CD4-positive, alpha-beta T cell treated with Interleukin-2 at 100 ng/mL for 4 hours (primary cell): ENCODE results near the gene PPDPF.
"Not testable (repeated sequence)": the region's sequence is repeated elsewhere in the genome, so short reads cannot be mapped to it uniquely, and the experiment has no call there.

Experiments used
- DNase-seq: peaks from one replicate; pipeline ENCODE4 v3.0.0-alpha.2; 2020; ENCODE audit warnings: low spot score

PPDPF gene, protein sequence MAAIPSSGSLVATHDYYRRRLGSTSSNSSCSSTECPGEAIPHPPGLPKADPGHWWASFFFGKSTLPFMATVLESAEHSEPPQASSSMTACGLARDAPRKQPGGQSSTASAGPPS

DNA sequence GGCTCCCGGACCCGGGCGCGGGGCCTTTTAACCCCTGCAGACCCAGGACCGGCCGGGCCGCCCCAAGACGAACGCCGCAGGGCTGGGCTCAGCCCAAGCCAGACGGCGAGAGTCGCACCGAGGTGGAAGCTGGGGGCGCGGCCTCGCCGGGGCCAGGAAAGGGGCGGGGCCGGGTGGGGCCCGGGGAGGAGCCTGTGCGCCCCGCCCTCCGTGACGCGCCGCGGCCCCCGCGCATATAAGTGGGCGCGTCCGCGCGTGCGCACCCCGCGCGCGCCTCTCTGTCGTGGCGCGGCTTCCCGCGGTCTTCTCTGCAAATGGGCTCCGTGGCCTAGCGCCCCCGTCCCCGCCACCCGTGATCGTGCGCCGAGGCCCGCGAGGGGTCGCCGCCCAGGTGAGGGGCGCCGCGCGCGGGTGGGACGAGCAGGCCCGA, at the start of gene PPDPF:
Gene PPDPF (plus strand): TSS at position 262 of the 430 bp plus-strand sequence. CDS start 544 bp downstream, outside the sequence.
- peak; percentile 82 for DNase-seq

DNA sequence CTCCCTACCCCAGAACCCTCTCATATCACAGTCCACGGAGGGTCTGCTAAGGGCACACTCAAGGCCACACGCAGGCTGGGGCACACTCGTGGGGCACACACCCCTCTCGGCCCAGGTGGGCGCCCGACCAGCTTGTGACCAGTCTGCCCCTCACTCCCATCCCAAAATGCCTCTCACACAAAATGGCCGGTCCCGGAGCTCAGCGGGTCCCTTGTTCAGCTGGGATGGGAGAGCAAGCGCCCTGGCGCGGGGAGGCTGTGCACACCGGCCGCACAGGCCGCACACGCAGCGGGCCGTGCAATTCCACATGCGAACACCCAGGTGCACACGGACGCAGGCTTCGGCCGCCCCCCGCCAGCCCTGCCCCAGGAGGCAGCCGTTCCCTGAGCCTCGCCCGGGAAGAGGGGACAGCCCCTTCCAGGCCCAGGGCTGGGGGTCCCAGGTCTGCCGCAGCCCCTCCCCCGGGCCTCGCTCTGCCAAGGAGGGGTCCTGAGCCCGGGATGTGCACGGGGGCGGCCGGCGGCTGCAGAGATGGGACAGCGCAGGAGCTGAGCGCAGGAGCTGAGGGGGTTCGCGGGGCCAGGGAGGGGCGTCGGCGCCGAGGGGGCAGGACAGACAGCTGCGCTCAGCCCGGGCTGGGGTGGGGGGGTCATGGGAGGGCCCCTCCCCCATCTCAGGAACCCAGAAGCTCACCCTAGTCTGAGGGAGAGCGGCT, 49.4 kb upstream of the PPDPF start:
- no peak for DNase-seq

DNA sequence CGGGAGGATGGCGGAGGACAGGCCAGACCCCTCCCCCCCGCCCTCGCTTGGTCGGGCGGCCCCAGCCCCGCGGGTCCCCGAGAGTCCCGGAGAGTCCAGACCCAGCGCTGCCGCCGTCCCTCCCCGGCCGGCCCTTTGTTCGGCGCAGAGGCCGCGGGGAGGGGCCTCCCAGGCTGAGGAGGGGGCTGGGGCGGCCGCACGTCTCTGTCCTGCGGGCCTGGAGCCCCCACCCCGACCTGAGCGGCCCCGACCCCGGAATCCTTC, 48.9 kb upstream of the PPDPF start:
- no peak for DNase-seq

DNA sequence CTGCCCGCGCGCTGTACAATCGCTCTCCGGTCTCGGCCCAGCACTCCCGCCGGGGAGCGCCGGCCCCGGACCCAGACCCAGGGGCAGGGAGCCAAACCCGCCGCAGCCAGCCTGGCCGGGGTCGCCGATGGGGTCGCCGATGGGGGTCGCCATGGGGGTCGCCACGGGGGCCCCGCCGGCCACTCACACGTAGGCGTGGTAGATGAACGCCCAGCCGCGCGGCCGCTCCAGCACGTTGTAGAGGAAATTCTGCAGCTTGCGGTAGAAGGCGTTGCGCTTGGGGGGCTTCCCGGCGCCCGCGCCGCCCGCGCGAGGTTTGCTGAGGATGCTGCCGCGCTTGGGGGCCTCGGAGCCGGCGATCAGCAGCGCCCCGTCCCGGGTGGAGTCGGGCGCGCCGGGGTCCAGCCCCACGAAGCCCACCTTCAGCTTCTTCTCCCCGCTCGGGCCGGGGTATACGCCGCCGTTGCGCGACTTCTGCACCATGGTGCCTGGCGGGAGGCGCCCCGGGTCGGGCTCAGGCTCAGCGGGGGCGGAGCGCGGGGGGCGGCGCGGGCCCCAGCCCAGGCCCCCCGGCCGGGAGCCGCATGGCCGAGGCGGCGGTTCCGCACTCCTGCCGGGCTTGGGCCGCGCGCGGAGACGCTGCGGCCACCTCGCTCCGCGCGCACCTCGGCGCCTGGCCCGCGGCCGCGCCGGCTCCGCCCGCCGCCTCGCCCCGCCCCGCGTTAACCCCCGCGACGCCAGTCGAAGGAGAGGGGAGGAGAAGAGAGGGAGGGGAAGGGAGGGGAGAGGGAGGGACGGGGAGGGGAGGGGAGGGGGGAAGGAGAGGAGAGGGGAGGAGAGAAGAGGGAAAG, 48.4 kb upstream of the PPDPF start, which contains the start of gene KCNQ2:
Gene KCNQ2 (minus strand): TSS at position 675 of the 851 bp plus-strand sequence. CDS start 192 bp downstream, at position 483.
- no peak for DNase-seq

DNA sequence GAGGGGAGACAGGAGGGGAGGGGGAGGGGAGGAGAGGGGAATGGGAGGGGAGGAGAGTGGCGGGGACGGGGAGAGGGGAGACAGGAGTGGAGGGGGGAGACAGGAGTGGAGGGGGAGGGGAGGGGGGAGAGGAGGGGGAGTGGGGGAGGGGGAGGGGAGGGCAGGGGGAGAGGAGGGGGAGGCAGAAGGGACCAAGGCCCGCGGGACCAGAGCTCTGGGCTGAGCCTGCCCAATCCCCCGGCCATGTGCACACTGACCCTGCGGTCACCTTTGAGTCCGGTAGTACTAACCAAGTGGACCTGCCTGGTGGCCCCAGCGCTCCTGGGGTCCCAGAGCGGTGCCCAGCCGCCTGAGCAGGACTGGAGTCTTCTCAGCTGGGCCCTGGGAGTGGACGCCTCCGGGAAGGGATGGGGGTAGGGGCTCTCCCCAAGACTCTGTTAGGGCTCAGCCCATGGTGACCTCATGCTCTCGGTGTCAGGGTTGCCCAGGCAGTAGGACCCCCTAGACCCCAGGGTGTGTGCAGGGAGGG, 47.6 kb upstream of the PPDPF start:
- no peak for DNase-seq

DNA sequence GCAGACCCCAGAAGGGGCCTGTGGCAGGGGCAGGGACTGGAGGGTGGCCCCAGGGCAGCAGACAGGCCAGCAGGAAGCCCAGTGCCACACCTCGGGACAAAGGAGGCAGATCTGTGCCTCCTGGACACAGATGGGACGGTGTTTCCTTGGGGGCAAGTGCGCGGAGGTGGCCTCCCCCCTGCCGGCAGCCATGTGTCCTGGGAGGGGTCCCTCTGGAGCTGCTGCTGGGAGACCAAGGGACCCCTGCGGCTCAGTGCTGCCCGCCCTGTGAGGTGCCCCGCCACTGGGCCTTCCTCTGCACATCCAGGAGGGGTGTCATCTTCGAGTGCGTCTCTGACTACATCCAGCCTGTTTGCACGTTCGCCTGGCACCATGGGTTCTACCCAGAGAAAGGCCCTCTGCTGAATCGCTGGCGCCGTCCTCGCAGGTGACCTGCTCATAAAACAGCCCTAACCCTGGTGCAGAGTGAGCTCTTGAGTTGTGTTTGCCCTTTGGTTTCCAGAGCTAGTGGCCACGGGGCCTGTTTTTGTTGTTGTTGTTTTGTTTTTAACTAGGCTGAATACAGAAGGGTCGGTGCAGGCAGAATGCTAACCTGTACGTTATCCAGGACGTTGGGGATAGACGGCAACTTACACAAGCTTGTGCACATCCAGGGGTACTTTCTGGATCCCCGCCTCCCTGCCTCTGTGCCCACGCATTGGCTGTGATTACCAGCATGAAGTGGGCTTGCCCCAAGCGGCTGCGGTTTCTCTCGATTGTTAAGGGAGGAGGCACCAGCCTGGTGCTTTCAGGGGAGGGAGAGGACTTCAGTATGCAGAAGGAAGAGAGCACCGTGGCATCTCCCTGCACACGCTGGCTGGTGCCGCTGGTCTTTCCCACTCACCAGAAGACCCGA, 46.8 kb upstream of the PPDPF start:
- DNase-seq: no peak

DNA sequence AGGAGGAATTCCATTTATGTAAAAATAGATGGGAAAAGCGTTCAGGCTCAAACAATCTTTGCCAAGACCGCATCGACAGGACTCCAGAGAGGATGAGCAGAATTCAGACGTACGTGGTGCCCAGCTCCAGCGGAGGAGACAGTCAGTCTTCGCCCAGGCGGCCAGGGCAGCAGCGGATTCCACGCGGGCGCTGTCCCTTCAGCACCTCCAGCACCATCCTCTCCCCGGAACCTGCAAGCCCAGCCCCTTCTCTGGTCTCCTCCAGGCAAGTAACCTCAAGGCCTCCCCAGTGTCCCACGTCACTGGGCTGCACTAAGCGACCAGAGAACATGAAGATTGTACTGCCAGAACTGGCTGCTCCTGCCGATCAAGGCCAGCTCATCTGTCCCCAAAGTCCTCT, 45.4 kb upstream of the PPDPF start:
- no peak for DNase-seq

DNA sequence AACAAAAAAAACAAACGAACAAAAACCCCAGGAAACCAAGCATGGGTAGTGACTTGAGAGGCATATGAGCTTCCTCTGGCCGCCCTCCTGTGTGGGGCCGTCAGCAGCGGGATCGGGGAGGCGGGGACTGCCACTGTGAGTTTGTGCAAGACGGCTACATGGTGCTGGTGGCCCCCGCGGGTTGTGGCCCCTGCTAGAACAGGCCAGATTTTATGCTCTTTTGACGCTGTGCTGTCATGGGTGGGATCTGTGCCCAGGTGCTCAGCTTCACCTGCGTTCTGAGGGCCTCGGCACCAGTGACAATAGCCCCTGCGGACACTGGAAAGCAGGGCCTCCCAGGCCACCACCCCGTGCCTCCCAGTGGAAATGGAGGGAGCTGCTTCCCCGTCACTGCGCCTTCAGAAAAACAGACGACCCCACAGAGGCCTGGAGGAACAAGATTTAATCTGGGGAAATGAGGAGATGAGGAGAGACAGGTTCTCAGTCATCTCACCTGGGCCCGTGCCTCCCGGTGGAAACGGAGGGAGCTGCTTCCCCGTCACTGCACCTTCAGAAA, 43.4 kb upstream of the PPDPF start:
- no peak for DNase-seq

DNA sequence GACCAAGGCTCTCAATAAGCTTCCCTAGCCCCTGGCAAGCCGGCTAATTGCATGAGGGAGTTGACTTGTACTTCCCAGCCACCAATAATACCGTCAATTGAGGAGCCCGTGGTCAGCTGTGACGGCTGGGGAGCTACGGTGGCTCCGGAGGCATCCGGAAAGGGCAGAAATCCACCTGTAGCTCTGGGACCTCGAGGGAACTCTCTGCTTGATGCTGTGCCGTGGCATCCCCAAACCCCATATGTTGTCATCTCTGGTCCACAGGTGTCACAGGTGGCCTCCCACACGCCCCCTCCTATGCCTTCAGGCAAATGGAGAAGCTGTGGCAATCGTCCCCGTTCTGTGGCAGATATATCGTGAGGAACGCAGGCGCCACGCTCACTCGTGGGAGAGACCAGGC, 42.6 kb upstream of the PPDPF start:
- DNase-seq: no peak

DNA sequence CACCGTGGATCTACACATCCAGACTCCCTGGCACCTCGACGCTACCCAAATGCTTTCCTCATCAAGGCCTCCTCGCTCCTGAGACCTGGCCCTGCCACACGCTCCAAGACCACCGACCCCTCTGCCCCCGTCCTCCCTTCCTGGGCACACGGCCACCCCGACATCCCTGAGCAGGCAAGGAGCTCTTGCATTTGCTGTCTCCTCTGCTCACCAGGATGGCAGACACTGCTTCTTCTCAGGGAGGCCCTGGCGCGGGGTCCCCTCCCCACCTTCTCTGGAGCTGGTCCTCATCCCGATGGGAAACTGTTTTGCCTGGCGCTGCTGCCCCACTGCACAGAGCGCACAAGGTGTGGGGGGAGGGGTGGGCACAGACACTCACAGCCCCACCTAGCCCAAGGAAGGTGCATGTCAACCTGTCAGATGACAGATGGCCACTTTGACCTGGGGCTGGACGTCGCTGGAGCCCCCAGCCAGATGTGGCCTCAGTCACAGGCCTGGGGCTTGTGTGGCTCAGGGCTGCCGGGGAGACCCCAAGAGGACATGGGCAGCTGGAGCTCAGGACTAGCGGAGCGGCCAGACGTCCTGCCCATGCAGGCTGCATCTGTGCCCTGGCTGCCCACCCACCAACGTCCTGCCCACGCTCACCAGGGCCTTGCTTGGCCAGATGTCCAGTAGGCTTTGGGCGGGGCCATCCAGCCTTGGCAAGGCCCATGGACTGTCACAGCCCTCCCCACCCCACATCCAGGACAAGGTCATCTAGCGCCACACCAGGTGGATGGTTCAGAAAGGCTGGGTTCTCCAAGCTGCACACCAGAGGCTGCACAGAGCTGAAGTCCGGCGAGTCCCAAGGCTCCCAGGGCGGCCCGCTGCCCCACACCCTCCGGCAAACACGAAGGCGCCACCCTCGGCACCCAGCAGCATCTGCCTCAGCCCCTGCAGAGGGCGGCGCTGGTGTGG, 41.9 kb upstream of the PPDPF start:
- no peak for DNase-seq

DNA sequence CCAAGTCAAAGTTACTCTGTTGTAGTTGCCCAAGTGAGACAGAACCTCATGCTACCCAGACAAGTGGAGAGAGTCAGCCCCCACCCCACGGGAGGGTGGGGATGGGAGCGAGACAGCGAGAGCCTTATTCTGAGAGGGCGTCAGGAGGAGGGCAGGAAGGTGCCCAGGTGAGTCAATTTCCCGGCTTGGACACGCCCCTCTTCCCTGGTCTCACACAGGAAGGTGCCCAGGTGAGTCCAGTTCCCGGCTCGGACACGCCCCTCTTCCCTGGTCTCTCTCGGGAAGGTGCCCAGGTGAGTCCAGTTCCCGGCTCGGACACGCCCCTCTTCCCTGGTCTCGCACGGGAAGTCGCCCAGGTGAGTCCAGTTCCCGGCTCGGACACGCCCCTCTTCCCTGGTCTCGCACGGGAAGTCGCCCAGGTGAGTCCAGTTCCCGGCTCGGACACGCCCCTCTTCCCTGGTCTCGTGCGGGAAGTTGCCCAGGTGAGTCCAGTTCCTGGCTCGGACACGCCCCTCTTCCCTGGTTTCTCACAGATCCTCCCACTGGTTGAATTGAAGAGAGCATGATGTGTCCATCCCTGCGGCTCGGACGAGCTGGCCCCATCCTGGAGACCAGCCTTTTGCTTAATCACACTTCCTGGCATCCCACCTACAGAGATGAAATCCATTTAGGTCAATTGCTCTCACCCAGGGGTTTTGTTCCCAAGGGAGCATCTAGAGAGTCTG, 40.7 kb upstream of the PPDPF start:
- not testable (repeated sequence) for DNase-seq

DNA sequence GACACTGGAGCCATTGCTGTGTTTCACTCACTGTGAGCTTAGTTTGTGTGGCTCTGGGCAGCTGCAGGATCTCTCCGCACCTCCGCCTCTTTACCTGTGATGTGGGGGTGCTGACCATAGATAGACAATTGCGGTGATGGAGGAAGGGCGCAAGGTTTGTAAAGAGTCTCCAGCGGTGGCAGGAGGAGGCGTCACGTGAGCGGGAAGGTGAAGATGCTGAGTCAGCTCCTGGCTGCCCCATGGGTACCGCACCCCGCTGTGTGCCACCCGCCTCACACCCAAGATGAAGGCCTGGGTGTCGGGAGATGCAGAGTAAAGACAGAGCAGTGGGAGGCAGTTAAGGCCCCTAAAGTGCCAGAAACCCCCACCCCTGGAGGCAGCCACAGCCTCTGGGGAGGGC, 39.1 kb upstream of the PPDPF start:
- no peak for DNase-seq

DNA sequence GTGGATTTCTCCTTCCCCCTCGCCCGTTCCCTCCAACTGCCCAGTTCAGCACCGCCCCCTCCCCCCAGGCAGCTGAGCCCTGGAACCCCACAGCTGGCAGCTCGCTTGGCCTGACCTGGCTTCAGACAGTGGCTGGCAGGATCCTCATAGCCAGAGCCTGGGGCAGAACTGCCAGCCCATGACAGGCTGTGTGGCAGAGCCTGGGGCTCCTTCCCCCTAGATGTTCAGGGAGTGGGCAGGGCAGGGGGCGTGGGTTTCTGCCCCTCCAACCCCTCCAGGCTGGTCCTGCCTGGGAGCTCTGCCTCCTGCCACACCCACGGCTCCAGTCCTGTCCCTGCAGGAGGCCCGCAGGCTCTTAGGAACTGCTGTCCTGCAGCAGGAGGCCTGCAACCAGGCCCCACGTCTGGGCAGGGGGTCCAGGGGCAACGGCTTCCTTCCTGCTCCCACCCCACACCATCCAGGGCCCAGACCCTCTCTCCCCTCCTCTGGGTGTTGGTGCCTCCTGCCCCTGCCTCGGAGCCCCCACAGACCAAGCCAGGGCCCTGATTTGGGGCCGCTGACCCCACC, 38.5 kb upstream of the PPDPF start:
- no peak for DNase-seq

DNA sequence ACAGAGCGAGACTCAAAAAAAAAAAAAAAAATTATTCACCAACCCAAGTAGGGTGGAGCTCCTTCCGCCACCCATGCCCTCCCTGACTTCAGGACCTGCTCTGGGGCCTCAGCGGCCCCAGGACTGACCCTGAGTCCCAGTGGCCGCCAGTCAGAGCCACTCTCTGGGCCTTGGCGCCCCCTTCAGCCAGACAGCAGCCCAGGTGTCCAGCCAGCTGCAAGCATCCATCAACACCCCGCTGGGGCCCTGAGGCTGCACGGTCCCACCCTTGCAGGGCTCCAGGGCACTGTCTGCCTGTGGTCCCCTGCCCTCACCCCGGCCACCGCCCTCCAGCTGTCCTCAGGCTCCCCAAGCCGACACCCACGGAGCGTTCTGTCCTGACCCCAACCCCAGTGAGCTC, 36.7 kb upstream of the PPDPF start:
- no peak for DNase-seq

DNA sequence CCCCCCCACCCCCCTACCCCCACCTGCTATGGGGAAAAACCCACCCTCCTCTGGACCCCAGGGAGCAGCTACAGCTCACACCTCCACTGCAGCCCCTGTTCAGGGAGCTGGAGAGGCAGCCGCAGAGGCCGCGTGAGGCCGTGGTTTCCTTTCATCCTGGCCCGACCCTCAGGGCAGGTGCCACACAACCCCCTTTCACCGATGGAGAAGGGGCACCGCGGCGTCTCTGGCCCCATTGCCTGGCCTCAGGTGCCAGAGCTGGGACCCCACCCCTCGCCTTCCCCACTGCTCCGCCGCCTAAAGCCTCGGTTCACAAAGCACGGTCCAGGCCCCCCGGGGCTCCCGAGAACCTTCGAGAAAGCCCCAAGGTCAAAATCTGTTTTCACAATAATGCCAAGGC, 36.3 kb upstream of the PPDPF start:
- no peak for DNase-seq

DNA sequence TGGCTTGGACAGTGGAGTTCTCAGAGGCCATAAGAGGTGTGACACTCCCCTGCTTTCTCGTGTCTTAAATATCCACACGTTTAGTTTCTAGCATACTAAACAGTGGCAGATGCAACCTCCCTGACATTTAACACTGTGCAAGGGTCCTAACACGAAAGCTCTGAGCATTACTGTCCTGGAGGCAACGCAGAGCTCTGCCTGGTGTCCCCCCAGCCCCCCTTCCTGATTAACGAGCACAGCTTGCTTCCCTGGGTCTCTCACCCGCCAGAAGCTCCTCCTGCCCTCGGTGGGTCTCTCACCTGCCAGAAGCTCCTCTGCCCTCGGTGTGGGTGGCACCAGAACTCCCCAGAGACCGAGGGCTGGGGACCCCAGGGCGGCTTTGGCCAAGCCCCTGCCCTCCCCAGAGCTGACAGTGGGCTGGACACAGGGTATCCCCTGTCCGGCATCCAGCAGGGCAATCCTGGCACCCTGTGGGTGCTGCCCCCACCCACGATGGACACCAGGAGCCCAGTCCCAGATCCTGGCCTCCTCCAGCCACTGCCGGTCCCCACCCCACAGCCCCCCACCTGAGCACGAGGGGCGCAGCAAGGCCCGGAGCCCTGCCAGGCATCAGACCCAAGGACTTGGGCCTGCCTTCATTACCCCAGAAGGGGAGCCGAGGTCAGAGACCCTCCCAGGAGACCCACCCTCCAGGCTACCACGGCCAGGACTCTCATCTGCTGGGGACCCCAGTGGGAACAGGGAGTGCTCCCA, 35.7 kb upstream of the PPDPF start:
- no peak for DNase-seq

DNA sequence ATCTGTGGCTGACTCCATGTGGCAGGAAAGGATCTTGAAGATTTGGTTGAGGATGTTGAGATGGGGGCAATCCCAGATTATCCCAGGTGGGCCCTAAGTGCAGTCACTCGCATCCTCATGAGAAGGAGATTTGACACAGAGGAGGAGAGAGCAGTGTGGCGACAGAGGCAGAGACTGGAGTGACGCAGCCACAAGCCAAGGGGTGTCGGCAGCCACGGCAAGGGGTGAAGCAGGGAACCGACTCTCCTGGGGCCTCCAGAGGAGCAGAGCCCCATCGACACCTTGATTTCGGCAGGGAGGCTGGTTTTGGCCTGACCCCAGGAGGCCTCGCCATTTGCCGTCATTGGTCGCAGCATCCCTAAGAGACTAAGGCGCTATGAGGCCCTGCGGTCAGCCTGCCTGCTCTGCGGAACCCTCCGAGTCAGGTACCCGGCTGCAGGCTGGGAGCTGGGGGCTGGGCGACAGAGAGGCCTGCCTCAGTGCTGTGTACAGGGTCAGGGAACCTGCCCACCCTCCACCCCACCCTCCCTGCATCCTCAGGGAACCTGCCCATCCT, 34.2 kb upstream of the PPDPF start:
- no peak for DNase-seq

DNA sequence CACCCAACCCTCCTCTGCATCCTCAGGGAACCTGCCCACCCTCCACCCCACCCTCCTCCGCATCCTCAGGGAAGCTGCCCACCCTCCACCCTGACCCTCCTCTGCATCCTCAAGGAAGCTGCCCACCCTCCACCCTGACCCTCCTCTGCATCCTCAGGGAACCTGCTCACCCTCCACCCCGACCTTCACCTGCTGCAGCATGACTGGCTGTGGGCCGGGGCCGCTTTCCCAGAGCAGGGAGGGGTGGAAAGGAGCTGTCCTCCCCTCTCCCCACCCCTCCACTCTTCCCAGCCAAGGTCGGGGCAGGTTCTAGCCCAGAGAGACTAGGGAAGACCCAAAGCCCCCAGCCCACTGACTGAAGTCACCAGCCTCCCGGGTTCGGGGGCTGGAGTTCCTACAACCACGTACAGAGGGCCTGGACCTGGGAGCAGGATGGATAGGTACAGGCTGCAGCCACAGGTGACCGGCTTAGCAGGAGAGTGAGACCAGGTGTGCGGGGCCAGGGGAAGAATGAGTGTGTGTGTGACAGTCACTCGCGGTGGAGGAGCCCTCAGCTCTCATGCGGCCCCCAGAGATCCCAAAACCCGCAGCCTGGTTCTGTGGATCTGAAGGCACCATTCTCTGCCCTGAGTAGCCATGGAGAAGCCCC, 33.3 kb upstream of the PPDPF start:
- no peak for DNase-seq
